Epithelial cell of esophagus (primary cell): ENCODE data around the gene STX17.

ENCODE experiments used
- DNase-seq: peaks from one replicate; pipeline ENCODE4 v3.0.0; 2010; ENCODE audit warnings: low read depth
- H3K4me3 ChIP-seq: 2 replicates; pipeline ENCODE4 v1.5.1; 2011; ENCODE audit warnings: mild to moderate bottlenecking, low read length, control low read depth
- TF ChIP-seq, protein P1 (sequence below): IDR thresholded peaks from 2 replicates; pipeline ENCODE4 v1.5.1; 2011; ENCODE audit warnings: low read depth, mild to moderate bottlenecking, low read length, control low read depth, inconsistent platforms; ENCODE audit not compliant: insufficient read depth; ENCODE audit errors: missing control alignments

The STX17 gene

DNA sequence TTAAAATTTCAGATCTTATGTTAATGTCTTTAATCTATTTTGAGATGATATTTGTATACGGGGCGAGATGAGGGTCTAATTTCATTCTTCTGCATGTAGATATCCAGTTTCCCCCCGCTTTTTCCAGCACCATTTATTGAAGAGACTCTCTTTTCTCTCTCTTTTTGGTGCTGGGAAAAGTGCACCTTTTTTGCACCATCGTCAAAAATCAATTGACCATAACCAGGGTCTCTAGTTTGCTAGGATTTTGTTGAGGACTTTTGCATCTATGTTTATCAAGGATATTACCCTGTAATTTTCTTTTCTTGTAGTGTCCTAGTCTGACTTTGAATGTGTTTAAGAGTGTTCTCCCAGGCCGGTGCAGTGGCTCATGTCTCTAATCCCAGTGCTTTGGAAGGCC lies 93.3 kb downstream of the STX17 start:
- DNase-seq, result no peak
- H3K4me3 ChIP-seq, result no peak overlapping the region
- TF ChIP-seq, protein P1, sequence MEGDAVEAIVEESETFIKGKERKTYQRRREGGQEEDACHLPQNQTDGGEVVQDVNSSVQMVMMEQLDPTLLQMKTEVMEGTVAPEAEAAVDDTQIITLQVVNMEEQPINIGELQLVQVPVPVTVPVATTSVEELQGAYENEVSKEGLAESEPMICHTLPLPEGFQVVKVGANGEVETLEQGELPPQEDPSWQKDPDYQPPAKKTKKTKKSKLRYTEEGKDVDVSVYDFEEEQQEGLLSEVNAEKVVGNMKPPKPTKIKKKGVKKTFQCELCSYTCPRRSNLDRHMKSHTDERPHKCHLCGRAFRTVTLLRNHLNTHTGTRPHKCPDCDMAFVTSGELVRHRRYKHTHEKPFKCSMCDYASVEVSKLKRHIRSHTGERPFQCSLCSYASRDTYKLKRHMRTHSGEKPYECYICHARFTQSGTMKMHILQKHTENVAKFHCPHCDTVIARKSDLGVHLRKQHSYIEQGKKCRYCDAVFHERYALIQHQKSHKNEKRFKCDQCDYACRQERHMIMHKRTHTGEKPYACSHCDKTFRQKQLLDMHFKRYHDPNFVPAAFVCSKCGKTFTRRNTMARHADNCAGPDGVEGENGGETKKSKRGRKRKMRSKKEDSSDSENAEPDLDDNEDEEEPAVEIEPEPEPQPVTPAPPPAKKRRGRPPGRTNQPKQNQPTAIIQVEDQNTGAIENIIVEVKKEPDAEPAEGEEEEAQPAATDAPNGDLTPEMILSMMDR, result no peak

DNA sequence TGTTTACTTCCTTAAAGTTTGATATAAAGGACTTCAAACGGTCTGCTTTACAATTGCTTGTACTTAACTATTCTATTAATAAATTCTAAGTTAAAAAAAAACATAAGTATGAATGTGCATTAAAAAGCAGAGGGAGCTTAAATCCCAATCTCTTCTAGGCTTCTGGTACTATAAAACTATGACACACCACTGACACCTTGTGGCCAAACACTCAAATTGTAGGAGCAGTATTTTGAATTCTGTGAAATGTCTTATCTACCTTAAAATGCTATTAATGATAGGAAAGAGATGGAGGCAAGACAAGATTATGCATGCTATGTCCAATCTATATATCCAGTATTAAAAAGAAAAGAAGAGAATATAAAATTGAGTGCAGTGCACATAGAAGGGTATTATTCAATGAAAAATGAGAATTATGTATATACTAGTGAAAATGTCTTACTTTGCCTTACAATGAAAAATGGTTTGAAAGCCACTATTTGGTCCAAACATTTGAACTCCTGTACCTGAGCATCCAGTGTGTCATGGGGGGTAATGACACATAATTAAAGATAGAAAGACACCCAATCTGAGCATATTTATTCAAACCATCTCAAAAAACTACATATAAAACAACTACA lies 104.7 kb downstream of the STX17 start:
- H3K4me3 ChIP-seq, result no peak overlapping the region
- TF ChIP-seq, protein P1, result peak; percentile 44
- peak; percentile 65 for DNase-seq

DNA sequence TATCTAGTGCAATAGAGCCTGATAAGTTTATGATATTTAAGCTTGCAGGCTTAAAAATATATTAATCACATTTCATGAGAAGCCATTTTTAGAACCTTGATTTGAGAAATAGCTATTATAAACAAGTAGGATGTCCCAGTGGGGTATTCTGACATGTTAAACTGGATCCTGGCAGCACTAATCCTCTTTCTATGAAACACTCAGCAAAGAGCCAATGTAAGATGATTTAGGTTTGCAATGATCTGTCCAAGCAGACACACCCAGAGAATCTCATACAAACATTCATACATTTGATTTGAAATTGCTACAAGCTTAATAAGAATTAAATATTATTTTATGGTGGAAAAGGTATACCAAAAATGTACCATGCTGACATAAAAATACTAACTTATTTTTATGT lies 105.8 kb downstream of the STX17 start:
- TF ChIP-seq, protein P1, result no peak
- H3K4me3 ChIP-seq, result no peak overlapping the region
- no peak for DNase-seq

DNA sequence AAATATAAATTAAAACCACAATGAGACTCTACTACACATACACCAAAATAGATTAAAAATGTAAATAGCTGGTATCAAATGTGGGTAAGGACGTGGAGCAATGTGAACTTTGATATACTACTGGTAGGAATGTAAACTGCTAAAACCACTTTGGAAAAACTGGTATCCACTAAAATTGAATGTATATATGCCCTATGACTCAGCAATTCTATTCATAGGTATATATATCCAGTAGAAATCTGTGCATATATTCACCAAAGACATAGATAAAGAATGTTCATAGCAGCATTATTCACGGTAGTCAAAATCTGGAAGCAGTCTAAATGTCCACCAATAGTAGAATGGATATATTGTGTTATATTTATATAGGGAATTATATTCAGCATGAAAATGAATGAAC lies 107.1 kb downstream of the STX17 start:
- TF ChIP-seq, protein P1, result no peak

DNA sequence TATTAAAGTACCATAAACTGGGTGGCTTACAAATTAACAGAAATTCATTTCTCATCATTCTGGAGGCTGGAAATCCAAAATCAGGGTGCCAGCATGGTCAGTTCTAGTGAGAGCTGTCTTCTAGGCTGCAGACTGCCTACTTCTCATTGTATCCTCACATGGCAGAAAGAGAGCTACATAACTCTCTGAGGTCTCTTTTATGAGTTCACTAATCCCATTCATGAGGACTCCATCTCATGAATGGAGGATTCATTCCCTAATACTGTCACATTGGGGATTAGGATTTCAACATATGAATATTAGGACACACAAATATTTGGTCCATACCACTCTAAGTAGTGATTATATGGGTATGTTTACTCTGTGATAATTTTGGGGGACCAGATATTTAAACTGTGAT lies 108.4 kb downstream of the STX17 start:
- TF ChIP-seq, protein P1, result no peak
- DNase-seq, result no peak
- no peak overlapping the region for H3K4me3 ChIP-seq

More for the DNA sequence above, 107.1 kb downstream of the STX17 start:
- DNase-seq, result no peak
- no peak overlapping the region for H3K4me3 ChIP-seq

DNA sequence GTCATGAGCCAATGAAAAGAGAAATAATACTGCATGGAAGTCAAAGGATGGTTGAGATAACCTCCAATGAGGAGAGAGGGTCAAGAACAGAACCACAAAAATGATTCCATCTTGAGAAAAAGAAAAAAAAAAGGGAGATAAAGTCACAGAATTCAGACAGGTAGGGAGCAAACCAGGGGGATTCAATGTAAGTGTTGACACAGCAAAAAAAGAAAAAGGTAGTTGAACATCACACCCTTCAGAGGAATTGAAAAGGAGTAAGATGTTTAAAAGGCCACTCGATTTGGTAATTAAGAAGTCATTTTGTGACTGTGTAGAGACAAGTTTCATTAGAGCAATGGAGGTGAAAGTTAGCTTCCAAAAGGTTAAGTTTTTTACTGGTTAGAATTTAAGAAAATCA lies 113.1 kb downstream of the STX17 start:
- H3K4me3 ChIP-seq, result no peak overlapping the region
- DNase-seq, result no peak
- TF ChIP-seq, protein P1, result no peak
